Stimulated activated CD8-positive, alpha-beta memory T cell treated with anti-CD3 and anti-CD28 coated beads, Interleukin-7, amount 100 ng/mL, for 24 hours (primary cell): ENCODE results near the gene GRAMD2B.

Source experiments
- DNase-seq: peaks from one replicate; pipeline ENCODE4 v3.0.0-alpha.2; 2020; ENCODE audit warnings: low read depth

GRAMD2B gene

GRCh38 chr5:126543009-126543408 lies 119.8 kb downstream of the GRAMD2B start:
- no peak for DNase-seq

GRCh38 chr5:126543660-126544059 lies 120.5 kb downstream of the GRAMD2B start:
- no peak for DNase-seq
